GM12878 (cell line): ENCODE measurements around the gene FGFR4. TPM values are rescaled to one million over a fixed set of nuclear protein-coding genes. Genes with fewer than 3 reads are reported as not detected.

Experiments used
- ATAC-seq: fragments of 200-7000 bp; cut with Tn5 transposase; 3 replicates; pipeline ENCODE4 v1.9.1; 2020; ENCODE audit warnings: mild to moderate bottlenecking, moderate library complexity
- BruUV-seq: library from RNA; stranded (reverse); fragments of 400-500 nt; replicated peaks from 2 replicates; lab custom pipeline; 2021; lab: Mats Ljungman, UMichigan
- CTCF ChIA-PET: fragments of 300-600 bp; sonication (Branson Sonifier 250); formaldehyde crosslinking; extraction: SDS; loops from one replicate; lab custom pipeline; 2021; ENCODE audit warnings: inconsistent platforms; lab: Yijun Ruan, JAX
- POLR2A ChIA-PET: fragments of 350-600 bp; formaldehyde crosslinking; extraction: SDS; loops from one replicate; lab custom pipeline; 2021; ENCODE audit warnings: inconsistent platforms; lab: Charles Lee
- RAD21 ChIA-PET: fragments of 300-600 bp; sonication (Branson Sonifier 250); formaldehyde crosslinking; loops from one replicate; lab custom pipeline; 2023; ENCODE audit warnings: antibody characterized with exemption; ENCODE audit not compliant: unreplicated experiment; lab: Charles Lee
- SMC1A ChIA-PET: fragments of 300-600 bp; sonication (Branson Sonifier 250); formaldehyde crosslinking; loops from one replicate; lab custom pipeline; 2023; ENCODE audit not compliant: unreplicated experiment, uncharacterized antibody; lab: Charles Lee
- DNase-seq: peaks from one replicate; pipeline ENCODE4 v3.0.0-alpha.2; 2011; ENCODE audit warnings: low read depth, low spot score
- FAIRE-seq: peaks from 3 replicates; lab custom pipeline; 2011; peaks lifted over from hg19 to GRCh38; lab: Jason Lieb, UNC
- H2AFZ ChIP-seq: 2 replicates; pipeline ENCODE4 v1.6.0; 2011; ENCODE audit warnings: low read depth, low read length, control low read depth; ENCODE audit not compliant: control insufficient read depth
- H3K27ac ChIP-seq: 2 replicates; pipeline ENCODE4 v1.5.1; 2011; ENCODE audit warnings: control low read depth; ENCODE audit not compliant: control insufficient read depth, insufficient read depth
- H3K27me3 ChIP-seq, 2 experiments: replicated peaks in 1 of 2; 2 replicates each; pipeline versions ENCODE4 v1.6.0 to v1.6.1; 2011; ENCODE audit warnings: low read length in 1 of 2; ENCODE audit not compliant: control insufficient read depth in 2 of 2, insufficient read depth in 2 of 2
- H3K36me3 ChIP-seq, 2 experiments: 2 replicates each; pipeline ENCODE4 v1.5.1; 2011; ENCODE audit warnings: low read length in 1 of 2; ENCODE audit not compliant: control insufficient read depth in 2 of 2, insufficient read depth in 2 of 2
- H3K4me1 ChIP-seq: 2 replicates; pipeline ENCODE4 v1.6.1; 2011; ENCODE audit warnings: mild to moderate bottlenecking, low read length, moderate library complexity, mixed read lengths; ENCODE audit not compliant: control insufficient read depth, insufficient read depth
- H3K4me2 ChIP-seq: 2 replicates; pipeline ENCODE4 v1.6.0; 2011; ENCODE audit warnings: control low read depth; ENCODE audit not compliant: control insufficient read depth, insufficient read depth
- H3K4me3 ChIP-seq: fragments of 200-600 bp; sonication (generic); 2 replicates; pipeline ENCODE4 v1.5.1; 2016
- H3K79me2 ChIP-seq: 2 replicates; pipeline ENCODE4 v1.6.0; 2011; ENCODE audit warnings: low read length; ENCODE audit not compliant: control insufficient read depth, insufficient read depth
- H3K9ac ChIP-seq: 2 replicates; pipeline ENCODE4 v1.8.0; 2011; ENCODE audit warnings: low read length, control low read depth, mixed read lengths; ENCODE audit not compliant: control insufficient read depth, insufficient read depth
- H3K9me3 ChIP-seq: replicated peaks from 3 replicates; pipeline ENCODE4 v1.5.1; 2011; ENCODE audit warnings: mild to moderate bottlenecking, low read length; ENCODE audit not compliant: control insufficient read depth, insufficient read depth
- H4K20me1 ChIP-seq: 2 replicates; pipeline ENCODE4 v1.6.0; 2011; ENCODE audit not compliant: control insufficient read depth, insufficient read depth
- ATF2 ChIP-seq: IDR thresholded peaks from 2 replicates; pipeline ENCODE4 v1.6.1; 2012; ENCODE audit warnings: low read length, inconsistent platforms
- CHD1 ChIP-seq: IDR thresholded peaks from 2 replicates; pipeline ENCODE4 v1.6.1; 2012; ENCODE audit warnings: low read depth, low read length, improper control_type of control experiment
- FOXM1 ChIP-seq: IDR thresholded peaks from 2 replicates; pipeline ENCODE4 v1.6.1; 2012; ENCODE audit warnings: low read depth, mild to moderate bottlenecking, inconsistent platforms, low read length, moderate library complexity
- IRF4 ChIP-seq: IDR thresholded peaks from 2 replicates; pipeline ENCODE4 v1.6.1; 2011; ENCODE audit warnings: low read depth, low read length
- LARP7 ChIP-seq: fragments of 450-650 bp; IDR thresholded peaks from 2 replicates; pipeline ENCODE4 v1.6.1; 2017; ENCODE audit warnings: mild to moderate bottlenecking
- NFYB ChIP-seq: IDR thresholded peaks from 2 replicates; pipeline ENCODE4 v1.6.1; 2011; ENCODE audit warnings: low read depth, mild to moderate bottlenecking, low read length, improper control_type of control experiment, moderate library complexity; ENCODE audit not compliant: insufficient read depth
- RAD51 ChIP-seq: fragments of 450-650 bp; IDR thresholded peaks from 2 replicates; pipeline ENCODE4 v1.6.1; 2016; ENCODE audit warnings: moderate library complexity, mild to moderate bottlenecking, inconsistent platforms
- REST ChIP-seq: IDR thresholded peaks from 2 replicates; pipeline ENCODE4 v1.6.1; 2012; ENCODE audit warnings: mild to moderate bottlenecking, low read depth, low read length
- TCF12 ChIP-seq: IDR thresholded peaks from 2 replicates; pipeline ENCODE4 v1.6.1; 2011; ENCODE audit warnings: low read depth, mild to moderate bottlenecking, low read length
- TCF3 ChIP-seq: IDR thresholded peaks from 2 replicates; pipeline ENCODE4 v1.6.1; 2012; ENCODE audit warnings: low read depth, mild to moderate bottlenecking, low read length, borderline replicate concordance; ENCODE audit not compliant: insufficient read depth
- WGBS: methylation state at CpG from one replicate; pipeline ENCODE4 v1.1.6; 2016; ENCODE audit warnings: low lambda C conversion rate; ENCODE audit not compliant: insufficient replicate concordance, insufficient coverage; ENCODE audit errors: missing lambda C conversion rate; 5-methylcytosine and 5-hydroxymethylcytosine counted together
- in situ Hi-C: fragments of 300-500 bp; cut with MboI; formaldehyde crosslinking; loops from 9 replicates; pipeline ENCODE4 v1.14.3; 2018; ENCODE audit warnings: mixed read lengths
- intact Hi-C: fragments of 100-400 bp; cut with micrococcal nuclease; formaldehyde crosslinking; loops from one replicate; pipeline ENCODE4 v1.14.2; 2022; ENCODE audit not compliant: unreplicated experiment
- polyA plus RNA-seq, 11 experiments: library from polyadenylated mRNA; depleted of rRNA in 4 of 11; unstranded in 6 of 11; stranded (reverse) in 5 of 11; fragments of >200 nt; fragmentation: Nextera tagmentation in 4 of 11; fragmentation: Illumina TruSeq in 1 of 11; extraction: Ambion mirVana in 4 of 11; extraction: Trizol in 1 of 11; gene quantifications; 1 replicate in 1 of 11; 2 replicates in 10 of 11; pipeline versions ENCODE4 v1.2.1 to v1.2.3, GENCODE V29; 2011 to 2016; ENCODE audit warnings: inconsistent platforms in 2 of 11, missing spikeins in 2 of 11, low read depth in 1 of 11
- total RNA-seq, 4 experiments: library from RNA; depleted of rRNA in 3 of 4; stranded (reverse); fragments of >200 nt in 3 of 4; fragmentation: Illumina TruSeq in 1 of 4; extraction: Trizol in 1 of 4; gene quantifications; 2 replicates each; pipeline versions ENCODE4 v1.2.1 to v1.2.3, GENCODE V29; 2013 to 2021
- TF ChIP-seq, protein P1 (sequence below): fragments of 450-650 bp; IDR thresholded peaks from 2 replicates; pipeline ENCODE4 v1.6.1; 2016; ENCODE audit warnings: mild to moderate bottlenecking
- TF ChIP-seq, protein P2 (sequence below): IDR thresholded peaks from 2 replicates; pipeline ENCODE4 v1.6.1; 2011; ENCODE audit warnings: low read depth, mild to moderate bottlenecking, low read length, moderate library complexity, borderline replicate concordance; ENCODE audit errors: extremely low read depth

The FGFR4 gene
- total and polyA plus RNA-seq, 10 of the 15 experiments (the other 5 are each of a cell fraction or from before 2014, with no cell fraction given): 0.17 to 0.77 (median 0.28) TPM; not detected in 5

- TF ChIP-seq, protein P1, sequence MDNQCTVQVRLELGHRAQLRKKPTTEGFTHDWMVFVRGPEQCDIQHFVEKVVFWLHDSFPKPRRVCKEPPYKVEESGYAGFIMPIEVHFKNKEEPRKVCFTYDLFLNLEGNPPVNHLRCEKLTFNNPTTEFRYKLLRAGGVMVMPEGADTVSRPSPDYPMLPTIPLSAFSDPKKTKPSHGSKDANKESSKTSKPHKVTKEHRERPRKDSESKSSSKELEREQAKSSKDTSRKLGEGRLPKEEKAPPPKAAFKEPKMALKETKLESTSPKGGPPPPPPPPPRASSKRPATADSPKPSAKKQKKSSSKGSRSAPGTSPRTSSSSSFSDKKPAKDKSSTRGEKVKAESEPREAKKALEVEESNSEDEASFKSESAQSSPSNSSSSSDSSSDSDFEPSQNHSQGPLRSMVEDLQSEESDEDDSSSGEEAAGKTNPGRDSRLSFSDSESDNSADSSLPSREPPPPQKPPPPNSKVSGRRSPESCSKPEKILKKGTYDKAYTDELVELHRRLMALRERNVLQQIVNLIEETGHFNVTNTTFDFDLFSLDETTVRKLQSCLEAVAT: no peak
These were observed 30.8 kb downstream of the FGFR4 start (continued) for GRCh38 chr5:177117441-177118045.

DNA sequence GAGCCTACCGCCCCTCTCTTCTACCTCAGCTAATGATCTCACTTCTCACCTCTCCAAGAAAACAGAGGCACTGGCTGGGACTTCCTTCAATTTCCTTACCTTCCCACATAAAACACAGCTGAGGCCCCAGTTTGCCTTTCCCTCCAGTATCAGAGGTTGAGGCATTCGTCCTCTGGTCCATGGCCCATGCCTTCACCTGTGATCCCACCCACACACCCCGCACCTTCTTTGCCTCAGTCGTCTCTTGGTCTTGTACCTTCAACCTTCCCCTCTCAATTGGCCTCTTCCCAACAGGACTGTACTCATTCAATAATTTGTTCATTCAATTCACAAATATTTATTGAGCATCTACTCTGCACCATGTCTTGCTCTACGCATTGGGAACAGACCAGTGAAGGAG lies 35.9 kb downstream of the FGFR4 start:
- no peak overlapping the region for H3K9ac ChIP-seq
- no peaks in the 10 kb centered on the region for H4K20me1 ChIP-seq
- no peak overlapping the region for H3K4me3 ChIP-seq
- ChIA-PET SMC1A (no interaction called here), CTCF (interaction anchor here (0.8 to 1.5 kb wide), 4 partner anchors 9 to 281 kb away, joined by 3 to 7 read pairs (median 5); no protein-coding TSS in a partner anchor), POLR2A (no interaction called here), RAD21 (no interaction called here)
- H3K4me1 ChIP-seq: peaks cover 6% of the 10 kb centered on the region; the same call in 1 of the 2 replicates
- no peak overlapping the region for H3K27ac ChIP-seq
- intact Hi-C loops (no loop called here), in situ Hi-C loops (no loop called here)
- no peaks in the 10 kb centered on the region for H3K79me2 ChIP-seq
- 98% methylated on average over 5 of the region's 5 CpGs for WGBS
- DNase-seq (no peak), FAIRE-seq (no peak), ATAC-seq (no peak)
- H3K4me2 ChIP-seq: no peak overlapping the region
- H3K36me3 ChIP-seq: no peaks in the 10 kb centered on the region
- no peaks in the 10 kb centered on the region for H3K9me3 ChIP-seq
- no TSS peak for BruUV-seq
- no peak overlapping the region for H2AFZ ChIP-seq
- H3K27me3 ChIP-seq: no peaks in the 10 kb centered on the region
- no peak for TF ChIP-seq TCF12
- TF ChIP-seq TCF3: no peak
- TF ChIP-seq, protein P2, sequence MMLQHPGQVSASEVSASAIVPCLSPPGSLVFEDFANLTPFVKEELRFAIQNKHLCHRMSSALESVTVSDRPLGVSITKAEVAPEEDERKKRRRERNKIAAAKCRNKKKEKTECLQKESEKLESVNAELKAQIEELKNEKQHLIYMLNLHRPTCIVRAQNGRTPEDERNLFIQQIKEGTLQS: no peak
- TF ChIP-seq CHD1: no peak
- no peak for TF ChIP-seq RAD51
- TF ChIP-seq REST: no peak
- no peak for TF ChIP-seq FOXM1
- no peak for TF ChIP-seq NFYB
- TF ChIP-seq IRF4: no peak
- no peak for TF ChIP-seq ATF2
- no peak for TF ChIP-seq LARP7
